ENCODE data around the gene EEF2K.
"Not testable (repeated sequence)": the region's sequence is repeated elsewhere in the genome, so short reads cannot be mapped to it uniquely, and the experiment has no call there.

The EEF2K gene

DNA sequence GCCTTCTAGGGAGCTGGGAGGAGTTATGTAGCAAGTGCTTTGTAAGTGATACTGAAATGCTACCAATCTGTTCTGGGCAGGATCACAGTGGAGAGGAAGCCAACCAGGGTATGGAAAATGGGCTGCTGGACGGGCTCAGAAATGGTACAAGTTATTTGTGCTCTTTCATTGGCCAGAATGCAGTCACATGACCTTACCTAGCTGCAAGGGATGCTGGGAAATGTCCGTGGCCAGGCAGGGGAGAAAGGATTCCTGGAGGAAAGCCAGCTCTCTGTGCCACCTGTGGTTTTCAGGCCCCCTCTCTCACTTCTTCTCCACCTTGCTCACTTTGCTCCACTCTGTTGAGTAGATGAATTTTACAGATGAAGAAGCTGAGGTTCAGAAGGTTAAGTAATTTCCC, 4.8 kb downstream of the EEF2K start:
- no peaks in the 10 kb centered on the region for H3K36me3 ChIP-seq (ENCODE audit: control insufficient read depth, insufficient read depth, low read length)
- H3K9me3 ChIP-seq (ENCODE audit: control insufficient read depth, low read length) = no peaks in the 10 kb centered on the region
- no peaks in the 10 kb centered on the region for H3K4me1 ChIP-seq (ENCODE audit: control insufficient read depth, insufficient read depth, low read length)
- H3K4me3 ChIP-seq (ENCODE audit: insufficient read depth, low read depth, low read length) = no peak overlapping the region
- peaks cover 10% of the 10 kb centered on the region for H3K27me3 ChIP-seq (ENCODE audit: control insufficient read depth, insufficient read depth, low read length, poor library complexity, severe bottlenecking)
- no peak overlapping the region for H3K27ac ChIP-seq (ENCODE audit: insufficient read depth, low read depth, low read length, poor library complexity, severe bottlenecking)
- WGBS, 2 experiments = 92 to 93% methylated on average over 2 of the region's 2 CpGs

DNA sequence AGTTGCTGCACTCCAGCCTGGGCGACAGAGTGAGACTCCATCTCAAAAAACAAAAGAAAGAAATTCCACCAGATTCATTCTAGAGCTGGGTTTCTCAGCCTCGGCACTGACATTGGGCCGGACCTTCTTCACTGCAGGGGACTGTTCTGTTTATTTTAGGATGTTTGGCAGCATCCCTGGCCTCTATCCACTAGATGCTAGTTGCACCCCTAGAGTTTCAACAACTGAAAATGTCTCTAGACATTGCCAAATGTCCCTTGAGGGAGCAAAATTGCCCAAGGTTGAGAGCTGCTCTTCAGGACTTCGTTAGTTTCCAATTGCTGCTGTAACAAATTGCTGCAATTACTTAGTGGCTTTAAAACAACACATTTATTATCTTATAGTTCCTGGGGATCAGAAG, 7.2 kb downstream of the EEF2K start:
- no peaks in the 10 kb centered on the region for H3K9me3 ChIP-seq (ENCODE audit: control insufficient read depth, low read length)
- WGBS, 2 experiments = 89 to 95% methylated on average over 4 of the region's 4 CpGs

DNA sequence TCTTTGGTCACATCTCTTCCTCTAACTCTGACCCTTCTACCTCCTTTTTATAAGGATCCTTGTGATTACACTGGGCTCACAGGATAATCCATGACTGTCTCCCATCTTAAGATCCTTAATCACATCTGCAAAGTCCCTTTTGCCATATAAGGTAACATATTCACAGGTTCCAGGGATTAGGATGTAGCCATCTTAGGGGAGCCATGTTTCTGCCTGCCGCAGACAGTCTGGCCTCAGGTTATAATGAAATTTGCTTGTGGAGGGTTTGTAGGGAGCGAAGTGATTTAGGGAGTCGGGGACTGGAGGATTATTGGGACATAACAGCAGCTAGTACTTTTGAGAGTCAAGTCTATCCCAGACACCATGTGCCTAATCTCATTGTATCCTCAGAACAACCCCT, 7.7 kb downstream of the EEF2K start:
- no peaks in the 10 kb centered on the region for H3K36me3 ChIP-seq (ENCODE audit: control insufficient read depth, insufficient read depth, low read length)
- H3K27me3 ChIP-seq (ENCODE audit: control insufficient read depth, insufficient read depth, low read length, poor library complexity, severe bottlenecking) = no peaks in the 10 kb centered on the region
- no peaks in the 10 kb centered on the region for H3K4me1 ChIP-seq (ENCODE audit: control insufficient read depth, insufficient read depth, low read length)
- 91 to 96% methylated on average over 3 of the region's 3 CpGs for whole genome bisulfite sequencing, 2 experiments
- no peak overlapping the region for H3K4me3 ChIP-seq (ENCODE audit: insufficient read depth, low read depth, low read length)
- H3K27ac ChIP-seq (ENCODE audit: insufficient read depth, low read depth, low read length, poor library complexity, severe bottlenecking) = no peak overlapping the region
- H3K9me3 ChIP-seq (ENCODE audit: control insufficient read depth, low read length) = no peaks in the 10 kb centered on the region

More for the DNA sequence above, 7.2 kb downstream of the EEF2K start:
- Histone ChIP-seq H3K4me3 (ENCODE audit: insufficient read depth, low read depth, low read length) (no peak overlapping the region), H3K4me1 (ENCODE audit: control insufficient read depth, insufficient read depth, low read length) (no peaks in the 10 kb centered on the region), H3K36me3 (ENCODE audit: control insufficient read depth, insufficient read depth, low read length) (no peaks in the 10 kb centered on the region), H3K27ac (ENCODE audit: insufficient read depth, low read depth, low read length, poor library complexity, severe bottlenecking) (no peak overlapping the region), H3K27me3 (ENCODE audit: control insufficient read depth, insufficient read depth, low read length, poor library complexity, severe bottlenecking) (no peaks in the 10 kb centered on the region)

DNA sequence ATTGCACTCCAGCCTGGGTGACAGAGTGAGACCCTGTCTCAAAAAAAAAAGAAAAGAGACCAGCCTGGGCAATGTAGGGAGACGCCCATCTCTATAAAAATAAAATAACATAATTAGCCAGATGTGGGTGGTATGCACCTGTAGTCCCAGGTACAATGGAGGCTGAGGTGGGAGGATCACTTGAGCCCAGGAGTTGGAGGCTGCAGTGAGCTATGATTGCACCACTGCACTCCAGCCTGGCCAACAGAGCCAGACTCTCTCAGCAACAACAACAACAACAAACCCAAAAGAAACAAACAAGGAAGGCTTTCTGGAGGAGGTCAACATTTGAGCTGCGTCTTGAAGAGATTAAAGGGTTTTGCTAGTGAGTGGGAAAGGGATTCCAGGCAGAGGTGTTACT, 8.3 kb downstream of the EEF2K start:
- 89 to 100% methylated on average over 1 to 2 of the region's 2 CpGs for WGBS, 2 experiments
- Histone ChIP-seq H3K4me1 (ENCODE audit: control insufficient read depth, insufficient read depth, low read length) (no peaks in the 10 kb centered on the region), H3K27ac (ENCODE audit: insufficient read depth, low read depth, low read length, poor library complexity, severe bottlenecking) (no peak overlapping the region), H3K4me3 (ENCODE audit: insufficient read depth, low read depth, low read length) (no peak overlapping the region), H3K9me3 (ENCODE audit: control insufficient read depth, low read length) (no peaks in the 10 kb centered on the region), H3K36me3 (ENCODE audit: control insufficient read depth, insufficient read depth, low read length) (no peaks in the 10 kb centered on the region), H3K27me3 (ENCODE audit: control insufficient read depth, insufficient read depth, low read length, poor library complexity, severe bottlenecking) (no peaks in the 10 kb centered on the region)

DNA sequence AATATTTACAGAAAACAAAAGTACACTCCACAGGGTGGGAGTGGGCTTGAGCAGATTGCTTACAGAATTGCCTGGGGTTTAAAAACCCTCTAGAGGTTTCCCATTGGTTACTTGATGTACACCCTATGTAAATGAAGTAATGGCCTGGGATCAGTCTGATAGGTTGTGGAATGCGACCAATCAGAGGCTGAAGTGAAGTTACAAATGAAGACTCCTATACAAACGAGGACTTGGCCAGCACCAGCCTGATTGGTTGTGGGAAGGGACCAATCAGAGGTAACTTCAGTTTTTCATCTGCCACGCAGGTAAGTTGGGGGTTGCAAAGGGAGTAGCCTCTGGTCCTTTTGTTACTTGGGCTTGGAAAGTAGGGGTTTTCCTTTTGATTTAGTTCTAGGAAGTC, 8.8 kb downstream of the EEF2K start:
- H3K9me3 ChIP-seq (ENCODE audit: control insufficient read depth, low read length) = no peaks in the 10 kb centered on the region
- no peak overlapping the region for H3K4me3 ChIP-seq (ENCODE audit: insufficient read depth, low read depth, low read length)
- H3K27me3 ChIP-seq (ENCODE audit: control insufficient read depth, insufficient read depth, low read length, poor library complexity, severe bottlenecking) = no peaks in the 10 kb centered on the region
- H3K27ac ChIP-seq (ENCODE audit: insufficient read depth, low read depth, low read length, poor library complexity, severe bottlenecking) = no peak overlapping the region
- H3K4me1 ChIP-seq (ENCODE audit: control insufficient read depth, insufficient read depth, low read length) = no peaks in the 10 kb centered on the region
- 86 to 91% methylated on average over 3 of the region's 3 CpGs for WGBS, 2 experiments
- no peaks in the 10 kb centered on the region for H3K36me3 ChIP-seq (ENCODE audit: control insufficient read depth, insufficient read depth, low read length)

DNA sequence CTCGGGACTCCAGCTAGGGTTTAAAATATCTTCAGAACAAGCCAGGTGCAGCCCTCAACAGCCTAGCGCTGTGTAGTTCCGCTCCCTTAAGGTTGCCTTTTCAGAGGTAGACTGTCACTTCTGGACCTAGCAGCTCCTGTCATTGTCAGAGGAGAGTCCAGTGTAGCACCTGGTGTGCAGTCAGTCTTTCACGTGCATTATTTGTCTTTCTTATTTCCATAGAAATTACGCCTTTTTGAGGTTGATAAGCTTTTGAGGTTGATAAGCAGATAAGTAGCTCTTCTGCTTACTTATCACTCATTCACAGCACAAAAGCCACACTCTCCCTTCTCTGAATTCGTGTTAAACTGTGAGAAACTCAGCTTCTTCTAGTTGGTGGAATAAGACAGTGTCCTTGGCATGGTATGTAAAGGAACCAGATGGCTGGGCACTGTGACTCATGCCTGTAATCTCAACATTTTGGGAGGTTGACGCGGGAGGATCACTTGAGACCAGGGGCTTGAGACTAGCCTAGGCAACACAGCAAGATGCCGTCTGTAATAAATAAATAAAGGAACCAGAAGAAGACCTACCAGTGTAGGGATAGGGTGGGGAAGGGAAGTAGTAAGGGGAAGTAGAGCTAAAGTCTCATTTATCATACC, 10.2 kb downstream of the EEF2K start:
- Histone ChIP-seq H3K9me3 (ENCODE audit: control insufficient read depth, low read length) (no peaks in the 10 kb centered on the region), H3K4me1 (ENCODE audit: control insufficient read depth, insufficient read depth, low read length) (no peaks in the 10 kb centered on the region), H3K27ac (ENCODE audit: insufficient read depth, low read depth, low read length, poor library complexity, severe bottlenecking) (no peak overlapping the region), H3K27me3 (ENCODE audit: control insufficient read depth, insufficient read depth, low read length, poor library complexity, severe bottlenecking) (no peaks in the 10 kb centered on the region), H3K4me3 (ENCODE audit: insufficient read depth, low read depth, low read length) (no peak overlapping the region), H3K36me3 (ENCODE audit: control insufficient read depth, insufficient read depth, low read length) (no peaks in the 10 kb centered on the region)
- WGBS, 2 experiments = 93 to 95% methylated on average over 8 to 9 of the region's 9 CpGs

DNA sequence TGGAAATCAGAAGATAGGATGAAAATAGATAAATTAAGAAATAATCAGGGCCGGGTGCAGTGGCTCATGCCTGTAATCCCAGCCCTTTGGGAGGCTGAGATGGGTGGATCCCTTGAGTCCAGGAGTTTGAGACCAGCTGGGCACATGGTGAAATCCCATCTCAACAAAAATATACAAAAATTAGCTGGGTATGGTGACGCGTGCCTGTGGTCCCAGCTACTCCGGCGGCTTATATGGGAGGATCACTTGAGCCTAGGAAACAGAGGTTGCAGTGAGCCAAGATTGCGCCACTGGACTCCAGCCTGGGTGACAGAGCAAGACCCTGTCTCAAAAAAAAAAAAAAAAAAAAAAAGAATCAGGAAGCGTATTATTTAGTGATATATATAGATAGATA, 10.8 kb downstream of the EEF2K start:
- not testable (repeated sequence) for H3K4me1 ChIP-seq (ENCODE audit: control insufficient read depth, insufficient read depth, low read length); H3K36me3 ChIP-seq (ENCODE audit: control insufficient read depth, insufficient read depth, low read length); H3K27ac ChIP-seq (ENCODE audit: insufficient read depth, low read depth, low read length, poor library complexity, severe bottlenecking); H3K4me3 ChIP-seq (ENCODE audit: insufficient read depth, low read depth, low read length); H3K27me3 ChIP-seq (ENCODE audit: control insufficient read depth, insufficient read depth, low read length, poor library complexity, severe bottlenecking); H3K9me3 ChIP-seq (ENCODE audit: control insufficient read depth, low read length)
- 92 to 99% methylated on average over 6 to 7 of the region's 7 CpGs for WGBS, 2 experiments

DNA sequence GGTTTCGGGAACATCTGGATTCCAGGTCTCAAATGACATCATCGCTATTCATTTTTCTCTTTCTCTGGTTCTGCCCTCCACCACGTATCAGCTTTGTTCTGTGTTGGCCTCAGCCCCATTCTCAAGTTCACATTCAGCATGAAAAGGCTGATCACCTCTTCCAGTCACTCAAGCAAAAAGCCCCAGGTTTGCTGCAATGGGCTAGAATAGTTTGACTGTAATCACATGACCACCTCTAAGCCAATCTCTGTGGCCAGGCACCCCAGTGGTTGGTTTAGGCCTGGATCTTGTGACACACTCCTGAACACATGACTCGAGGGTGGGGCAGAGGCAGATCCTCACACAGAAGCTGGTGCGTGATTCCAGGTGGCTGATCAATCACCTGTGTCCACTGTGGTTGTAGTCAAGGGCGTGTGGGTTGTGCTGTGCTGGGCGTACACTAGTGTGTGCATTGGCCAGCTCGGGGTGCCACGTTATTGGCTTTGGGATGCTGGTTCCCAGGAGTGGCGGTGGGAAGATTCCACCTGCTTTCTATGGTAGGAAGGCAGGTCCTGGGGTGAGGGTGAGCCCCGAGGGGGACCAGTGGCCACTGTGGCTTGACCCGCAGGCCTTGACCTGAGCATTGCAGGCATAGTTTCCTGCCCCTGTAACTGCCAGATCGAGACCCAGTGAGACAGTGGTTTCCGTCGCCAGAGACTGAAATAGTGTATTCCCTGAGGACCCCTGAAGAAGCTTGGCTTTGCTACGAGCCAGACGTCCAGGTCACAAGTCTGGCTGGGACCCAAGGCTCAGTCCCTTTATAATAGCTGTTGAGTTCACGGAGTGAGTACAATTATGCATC, 12.0 kb downstream of the EEF2K start:
- no peaks in the 10 kb centered on the region for H3K27me3 ChIP-seq (ENCODE audit: control insufficient read depth, insufficient read depth, low read length, poor library complexity, severe bottlenecking)
- H3K9me3 ChIP-seq (ENCODE audit: control insufficient read depth, low read length) = no peaks in the 10 kb centered on the region
- no peaks in the 10 kb centered on the region for H3K4me1 ChIP-seq (ENCODE audit: control insufficient read depth, insufficient read depth, low read length)
- H3K36me3 ChIP-seq (ENCODE audit: control insufficient read depth, insufficient read depth, low read length) = no peaks in the 10 kb centered on the region
- H3K27ac ChIP-seq (ENCODE audit: insufficient read depth, low read depth, low read length, poor library complexity, severe bottlenecking) = no peak overlapping the region
- no peak overlapping the region for H3K4me3 ChIP-seq (ENCODE audit: insufficient read depth, low read depth, low read length)
- 94 to 96% methylated on average over 18 of the region's 18 CpGs for WGBS, 2 experiments

DNA sequence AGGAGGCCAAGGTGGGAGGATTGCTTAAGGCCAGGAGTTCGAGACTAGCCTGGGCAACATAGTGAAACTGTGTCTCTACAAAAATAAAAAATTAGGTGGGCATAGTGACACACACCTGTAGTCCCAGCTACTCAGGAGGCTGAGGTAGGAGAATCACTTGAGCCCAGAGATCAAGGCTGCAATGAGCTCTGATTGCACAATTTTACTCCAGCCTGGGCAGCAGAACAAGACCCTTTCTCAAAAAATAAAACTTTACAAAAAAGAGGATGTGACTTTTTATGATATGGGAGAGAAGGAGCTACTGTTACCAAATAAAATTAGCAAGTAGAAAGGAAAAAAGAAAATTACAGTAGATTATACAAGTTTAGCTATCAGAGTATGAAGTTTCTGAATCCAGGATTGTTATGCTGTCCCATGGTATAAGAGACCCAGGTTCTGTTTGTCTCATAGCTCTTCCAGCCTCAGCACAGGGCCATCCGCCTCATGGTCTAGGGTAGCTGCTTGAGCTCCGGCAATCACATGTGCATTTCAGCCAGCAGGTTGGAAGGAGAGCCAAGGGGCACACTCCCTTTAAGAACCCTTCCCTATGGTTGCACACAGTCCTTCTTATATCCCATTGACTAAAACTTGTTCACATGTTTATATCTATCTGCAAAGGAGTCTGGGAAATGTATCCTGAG, 13.5 kb downstream of the EEF2K start:
- Histone ChIP-seq H3K9me3 (ENCODE audit: control insufficient read depth, low read length) (no peaks in the 10 kb centered on the region), H3K27ac (ENCODE audit: insufficient read depth, low read depth, low read length, poor library complexity, severe bottlenecking) (no peak overlapping the region), H3K36me3 (ENCODE audit: control insufficient read depth, insufficient read depth, low read length) (no peaks in the 10 kb centered on the region), H3K4me1 (ENCODE audit: control insufficient read depth, insufficient read depth, low read length) (no peaks in the 10 kb centered on the region), H3K4me3 (ENCODE audit: insufficient read depth, low read depth, low read length) (no peak overlapping the region), H3K27me3 (ENCODE audit: control insufficient read depth, insufficient read depth, low read length, poor library complexity, severe bottlenecking) (no peaks in the 10 kb centered on the region)
- WGBS, 2 experiments = 96 to 100% methylated on average over 3 of the region's 3 CpGs

DNA sequence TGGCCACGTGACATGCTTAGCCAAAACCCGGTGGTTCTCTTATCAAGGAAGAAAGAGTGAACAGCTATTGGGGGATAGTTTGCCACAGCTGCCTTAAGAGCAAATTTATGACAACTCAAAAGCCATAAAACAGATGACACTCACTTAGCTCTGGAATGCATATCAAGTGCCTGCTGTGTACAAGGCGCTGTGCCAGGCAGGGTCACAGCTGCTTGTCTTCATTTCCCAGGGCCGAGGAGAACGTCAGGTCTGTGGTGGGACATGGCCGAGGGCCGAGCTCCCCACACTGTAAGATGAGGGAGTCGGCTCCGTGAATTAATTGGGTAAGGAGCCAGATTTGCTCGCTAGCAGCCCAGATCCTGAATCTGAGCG, 14.0 kb downstream of the EEF2K start:
- no peaks in the 10 kb centered on the region for H3K4me1 ChIP-seq (ENCODE audit: control insufficient read depth, insufficient read depth, low read length)
- H3K27ac ChIP-seq (ENCODE audit: insufficient read depth, low read depth, low read length, poor library complexity, severe bottlenecking) = no peak overlapping the region
- no peaks in the 10 kb centered on the region for H3K27me3 ChIP-seq (ENCODE audit: control insufficient read depth, insufficient read depth, low read length, poor library complexity, severe bottlenecking)
- no peaks in the 10 kb centered on the region for H3K36me3 ChIP-seq (ENCODE audit: control insufficient read depth, insufficient read depth, low read length)
- no peak overlapping the region for H3K4me3 ChIP-seq (ENCODE audit: insufficient read depth, low read depth, low read length)
- no peaks in the 10 kb centered on the region for H3K9me3 ChIP-seq (ENCODE audit: control insufficient read depth, low read length)
- 94 to 96% methylated on average over 11 of the region's 11 CpGs for WGBS, 2 experiments
